Measurements from ENCODE around the gene CD2. TPM values are rescaled to one million over a fixed set of nuclear protein-coding genes. Genes with fewer than 3 reads are reported as not detected.

CD2 gene
- polyA plus RNA-seq, 3 donors: 0.89 to 3.6 (median 2.1) TPM

- H3K36me3 ChIP-seq (replicated peaks in 1 of 2; ENCODE audit: control insufficient read depth in 1 of 2, insufficient read depth in 2 of 2, low read length in 2 of 2): peaks cover 0 to 7% of the 10 kb centered on the region in 2 donors
- H3K4me1 Mint-ChIP-seq: peaks cover 42% of the 10 kb centered on the region
These were observed 8.1 kb downstream of the CD2 start for GRCh38 chr1:116762281-116762680.

GRCh38 chr1:116762781-116763115 is 8.5 kb downstream of the CD2 start:
- Mint-ChIP-seq H3K4me1 (peaks cover 45% of the 10 kb centered on the region), H3K27ac (no peak overlapping the region), H3K36me3 (peaks cover 21 to 37% of the 10 kb centered on the region in 2 donors), H3K4me3 (no peak overlapping the region), H3K9me3 (peaks cover 0 to 8% (median 5%) of the 10 kb centered on the region in 7 donors), H3K27me3 (ENCODE audit: low read depth in 3 of 3) (no peaks in the 10 kb centered on the region)
- Histone ChIP-seq H3K36me3 (replicated peaks in 1 of 2; ENCODE audit: control insufficient read depth in 1 of 2, insufficient read depth in 2 of 2, low read length in 2 of 2) (peaks cover 0 to 7% of the 10 kb centered on the region in 2 donors), H3K27me3 (ENCODE audit: control insufficient read depth in 2 of 2, insufficient read depth in 2 of 2, low read length in 2 of 2) (no peaks in the 10 kb centered on the region), H3K79me2 (ENCODE audit: insufficient read depth, low read length) (no peaks in the 10 kb centered on the region), H3K4me3 (replicated peaks in 1 of 3; ENCODE audit: low read depth in 2 of 3, low read length in 3 of 3) (no peak overlapping the region), H3K4me1 (ENCODE audit: control insufficient read depth in 1 of 2, insufficient read depth in 2 of 2, low read length in 2 of 2) (peaks cover 20 to 30% of the 10 kb centered on the region in 2 donors), H3K9me3 (replicated peaks in 1 of 2; ENCODE audit: control insufficient read depth in 1 of 2, insufficient read depth in 1 of 2, low read length in 2 of 2) (no peaks in the 10 kb centered on the region), H3K27ac (ENCODE audit: low read depth in 1 of 2, low read length in 2 of 2) (no peak overlapping the region), H3K4me2 (replicated peaks; ENCODE audit: extremely low read depth, low read length, poor library complexity, severe bottlenecking) (no peak overlapping the region), H4K20me1 (ENCODE audit: insufficient read depth, low read length) (no peaks in the 10 kb centered on the region), H3K9ac (ENCODE audit: insufficient read depth, low read length, poor library complexity, severe bottlenecking) (no peak overlapping the region), H2AFZ (ENCODE audit: insufficient read depth, low read depth, low read length, poor library complexity, severe bottlenecking) (no peak overlapping the region)
- intact Hi-C loops (cut with micrococcal nuclease): loop anchor here in 1 of 2 donors (10.0 kb wide), 1 partner anchor 52 kb away; no protein-coding TSS in a partner anchor
- no peak for DNase-seq
- 94% methylated on average over 2 of the region's 3 CpGs for WGBS (ENCODE audit: insufficient coverage)
- TF ChIP-seq CTCF (IDR thresholded peaks at IDR 0.05): no peak

More at GRCh38 chr1:116762281-116762680, 8.1 kb downstream of the CD2 start:
- Mint-ChIP-seq H3K9me3 (peaks cover 0 to 8% (median 5%) of the 10 kb centered on the region in 7 donors), H3K4me3 (no peak overlapping the region), H3K27me3 (ENCODE audit: low read depth in 3 of 3) (no peaks in the 10 kb centered on the region), H3K36me3 (peaks cover 21 to 37% of the 10 kb centered on the region in 2 donors), H3K27ac (peak overlapping the region in 1 of 7 donors; percentile 8)
- H3K27me3 ChIP-seq (ENCODE audit: control insufficient read depth in 2 of 2, insufficient read depth in 2 of 2, low read length in 2 of 2): no peaks in the 10 kb centered on the region
- H3K4me1 ChIP-seq (ENCODE audit: control insufficient read depth in 1 of 2, insufficient read depth in 2 of 2, low read length in 2 of 2): peaks cover 23 to 30% of the 10 kb centered on the region in 2 donors
- no peaks in the 10 kb centered on the region for H3K9me3 ChIP-seq (replicated peaks in 1 of 2; ENCODE audit: control insufficient read depth in 1 of 2, insufficient read depth in 1 of 2, low read length in 2 of 2)
- intact Hi-C loops (cut with micrococcal nuclease): loop anchor here in 1 of 2 donors (10.0 kb wide), 1 partner anchor 53 kb away; no protein-coding TSS in a partner anchor
- TF ChIP-seq CTCF (IDR thresholded peaks at IDR 0.05): no peak
- H3K4me2 ChIP-seq (replicated peaks; ENCODE audit: extremely low read depth, low read length, poor library complexity, severe bottlenecking): no peak overlapping the region
- no peak overlapping the region for H3K27ac ChIP-seq (ENCODE audit: low read depth in 1 of 2, low read length in 2 of 2)
- no peaks in the 10 kb centered on the region for H3K79me2 ChIP-seq (ENCODE audit: insufficient read depth, low read length)
- no peak overlapping the region for H2AFZ ChIP-seq (ENCODE audit: insufficient read depth, low read depth, low read length, poor library complexity, severe bottlenecking)
- no peak overlapping the region for H3K9ac ChIP-seq (ENCODE audit: insufficient read depth, low read length, poor library complexity, severe bottlenecking)
- WGBS (ENCODE audit: insufficient coverage): 100% methylated on average over 2 of the region's 2 CpGs
- no peak overlapping the region for H3K4me3 ChIP-seq (replicated peaks in 1 of 3; ENCODE audit: low read depth in 2 of 3, low read length in 3 of 3)
- DNase-seq: no peak
- H4K20me1 ChIP-seq (ENCODE audit: insufficient read depth, low read length): no peaks in the 10 kb centered on the region
